GM18868 (cell line): ENCODE data around the gene BSCL2.
A peak's percentile ranks its signal among the peaks of the same experiment; 100 is the strongest.
"Not testable (repeated sequence)": the region's sequence is repeated elsewhere in the genome, so short reads cannot be mapped to it uniquely, and the experiment has no call there.

Experiments
- ATAC-seq: cut with Tn5 transposase; IDR thresholded peaks from one replicate; pipeline ENCODE4 v1.9.1; 2021; ENCODE audit warnings: mild to moderate bottlenecking, moderate library complexity; ENCODE audit not compliant: unreplicated experiment

BSCL2 gene

GRCh38 chr11:62688491-62688890 lies 18.7 kb downstream of the BSCL2 start:
- ATAC-seq = no peak

- ATAC-seq = no peak
Observed at GRCh38 chr11:62687508-62688396, 19.5 kb downstream of the BSCL2 start.

GRCh38 chr11:62682518-62682917 lies 24.7 kb downstream of the BSCL2 start:
- no peak for ATAC-seq

GRCh38 chr11:62680825-62681240 lies 26.4 kb downstream of the BSCL2 start:
- peak; percentile 61 for ATAC-seq

GRCh38 chr11:62678770-62679696 lies 28.2 kb downstream of the BSCL2 start, which contains the start of gene UBXN1:
TSS of gene UBXN1 (minus strand) at chr11:62679073. CDS start at chr11:62678923, 150 bp downstream.
- peak; percentile 68 for ATAC-seq

GRCh38 chr11:62678433-62678769 lies 28.8 kb downstream of the BSCL2 start:
- no peak for ATAC-seq

GRCh38 chr11:62677714-62678113 lies 29.5 kb downstream of the BSCL2 start:
- ATAC-seq = no peak

GRCh38 chr11:62677156-62677555 lies 30.1 kb downstream of the BSCL2 start:
- no peak for ATAC-seq

- no peak for ATAC-seq
Observed at GRCh38 chr11:62676698-62677097, 30.5 kb downstream of the BSCL2 start.

GRCh38 chr11:62675415-62675814 lies 31.8 kb downstream of the BSCL2 start:
- ATAC-seq = not testable (repeated sequence)

GRCh38 chr11:62673196-62673525 lies 34.1 kb downstream of the BSCL2 start:
- ATAC-seq = no peak

- peak; percentile 58 for ATAC-seq
Observed at GRCh38 chr11:62671608-62672389, 35.4 kb downstream of the BSCL2 start, which contains the start of the genes LBHD1 and UQCC3. TSS of gene LBHD1 (minus strand) at chr11:62672267. CDS start at chr11:62670031, 2,236 bp downstream. TSS of gene UQCC3 (plus strand) at chr11:62671673. CDS start at chr11:62671746, 73 bp downstream.

GRCh38 chr11:62671236-62671607 lies 36.0 kb downstream of the BSCL2 start:
- peak; percentile 8 for ATAC-seq

- no peak for ATAC-seq
Observed at GRCh38 chr11:62669420-62670161, 37.6 kb downstream of the BSCL2 start.

GRCh38 chr11:62667460-62667859 lies 39.8 kb downstream of the BSCL2 start:
- no peak for ATAC-seq

GRCh38 chr11:62666259-62666926 lies 40.8 kb downstream of the BSCL2 start:
- ATAC-seq = no peak

- peak; percentile 4 for ATAC-seq
Observed at GRCh38 chr11:62665599-62666258, 41.5 kb downstream of the BSCL2 start.

GRCh38 chr11:62665075-62665598 lies 42.1 kb downstream of the BSCL2 start, which contains the start of the genes C11orf98 and CSKMT:
TSS of gene C11orf98 (minus strand) at chr11:62665210. CDS start at chr11:62665169, 41 bp downstream.
TSS of gene CSKMT (plus strand) at chr11:62665312. CDS start at chr11:62665880, 568 bp downstream.
- ATAC-seq = peak; percentile 81
